ENCODE measurements around the gene IGSF10. TPM values are rescaled to one million over a fixed set of nuclear protein-coding genes. Genes with fewer than 3 reads are reported as not detected.
A peak's percentile ranks its signal among the peaks of the same experiment; 100 is the strongest.

IGSF10 gene
- total and polyA plus RNA-seq, 4 donors = 6.8 to 62.9 (median 20.5) TPM

DNA sequence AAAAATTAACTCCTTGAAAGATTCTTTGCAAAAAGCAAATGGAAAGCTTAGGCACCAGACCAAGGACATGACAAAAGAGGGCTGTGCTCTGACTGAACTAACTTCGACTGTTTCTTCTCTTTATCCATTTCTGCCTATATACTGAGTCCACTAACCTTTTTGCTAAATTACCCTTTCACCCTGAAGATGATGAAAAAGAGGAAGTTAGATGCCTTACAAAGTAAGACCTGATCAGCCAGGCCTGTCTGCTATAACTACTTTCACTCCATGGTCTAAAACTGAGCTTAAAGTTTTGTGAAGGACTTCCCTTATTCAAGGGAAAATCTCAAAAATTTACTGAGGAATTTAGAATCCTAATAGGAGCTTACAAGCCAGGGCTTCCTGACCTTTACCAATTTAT is 6.2 kb upstream of the IGSF10 start:
- DNase-seq = no peak
- 76 to 85% methylated on average over 1 of the region's 1 CpG for WGBS, 2 donors
- Histone ChIP-seq H3K36me3 (ENCODE audit: control insufficient read depth in 4 of 4, insufficient read depth in 4 of 4, low read length in 4 of 4) (no peaks in the 10 kb centered on the region), H3K9me3 (ENCODE audit: control insufficient read depth in 4 of 4, insufficient read depth in 3 of 4, low read length in 3 of 4) (no peaks in the 10 kb centered on the region), H3K4me3 (no peak overlapping the region), H3K27ac (ENCODE audit: low read depth in 1 of 2, low read length in 1 of 2) (no peak overlapping the region), H3K9ac (ENCODE audit: insufficient read depth in 1 of 2, low read length in 2 of 2) (no peak overlapping the region), H3K27me3 (ENCODE audit: control insufficient read depth in 3 of 3, insufficient read depth in 3 of 3, low read length in 2 of 3) (no peaks in the 10 kb centered on the region), H3K4me1 (ENCODE audit: control insufficient read depth in 5 of 5, insufficient read depth in 5 of 5, low read length in 5 of 5) (no peaks in the 10 kb centered on the region)
- TF ChIP-seq, protein P1, sequence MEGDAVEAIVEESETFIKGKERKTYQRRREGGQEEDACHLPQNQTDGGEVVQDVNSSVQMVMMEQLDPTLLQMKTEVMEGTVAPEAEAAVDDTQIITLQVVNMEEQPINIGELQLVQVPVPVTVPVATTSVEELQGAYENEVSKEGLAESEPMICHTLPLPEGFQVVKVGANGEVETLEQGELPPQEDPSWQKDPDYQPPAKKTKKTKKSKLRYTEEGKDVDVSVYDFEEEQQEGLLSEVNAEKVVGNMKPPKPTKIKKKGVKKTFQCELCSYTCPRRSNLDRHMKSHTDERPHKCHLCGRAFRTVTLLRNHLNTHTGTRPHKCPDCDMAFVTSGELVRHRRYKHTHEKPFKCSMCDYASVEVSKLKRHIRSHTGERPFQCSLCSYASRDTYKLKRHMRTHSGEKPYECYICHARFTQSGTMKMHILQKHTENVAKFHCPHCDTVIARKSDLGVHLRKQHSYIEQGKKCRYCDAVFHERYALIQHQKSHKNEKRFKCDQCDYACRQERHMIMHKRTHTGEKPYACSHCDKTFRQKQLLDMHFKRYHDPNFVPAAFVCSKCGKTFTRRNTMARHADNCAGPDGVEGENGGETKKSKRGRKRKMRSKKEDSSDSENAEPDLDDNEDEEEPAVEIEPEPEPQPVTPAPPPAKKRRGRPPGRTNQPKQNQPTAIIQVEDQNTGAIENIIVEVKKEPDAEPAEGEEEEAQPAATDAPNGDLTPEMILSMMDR (IDR thresholded peaks at IDR 0.05; ENCODE audit: control extremely low read depth, extremely low read depth) = no peak
- no peak for ATAC-seq (ENCODE audit: insufficient read depth, low FRiP score)

- peaks cover 0 to 3% (median 0%) of the 10 kb centered on the region in 4 donors for H3K36me3 ChIP-seq (ENCODE audit: control insufficient read depth in 4 of 4, insufficient read depth in 4 of 4, low read length in 4 of 4)
- no peak overlapping the region for H3K27ac ChIP-seq (ENCODE audit: low read depth in 1 of 2, low read length in 1 of 2)
- ATAC-seq (ENCODE audit: insufficient read depth, low FRiP score) (no peak), DNase-seq (no peak)
- H3K4me3 ChIP-seq = no peak overlapping the region
- no peak overlapping the region for H3K9ac ChIP-seq (ENCODE audit: insufficient read depth in 1 of 2, low read length in 2 of 2)
- TF ChIP-seq, protein P1 (IDR thresholded peaks at IDR 0.05; ENCODE audit: control extremely low read depth, extremely low read depth) = no peak
- no peaks in the 10 kb centered on the region for H3K9me3 ChIP-seq (ENCODE audit: control insufficient read depth in 4 of 4, insufficient read depth in 3 of 4, low read length in 3 of 4)
- no peaks in the 10 kb centered on the region for H3K27me3 ChIP-seq (ENCODE audit: control insufficient read depth in 3 of 3, insufficient read depth in 3 of 3, low read length in 2 of 3)
- H3K4me1 ChIP-seq (ENCODE audit: control insufficient read depth in 5 of 5, insufficient read depth in 5 of 5, low read length in 5 of 5) = peaks cover 0 to 22% (median 3%) of the 10 kb centered on the region in 5 donors
- WGBS, 2 donors = 78 to 86% methylated on average over 1 of the region's 1 CpG
These were observed 2.1 kb upstream of the IGSF10 start for GRCh38 chr3:151462991-151463390.

- Histone ChIP-seq H3K36me3 (ENCODE audit: control insufficient read depth in 4 of 4, insufficient read depth in 4 of 4, low read length in 4 of 4) (peaks cover 0 to 3% (median 0%) of the 10 kb centered on the region in 4 donors), H3K27ac (ENCODE audit: low read depth in 1 of 2, low read length in 1 of 2) (no peak overlapping the region), H3K27me3 (ENCODE audit: control insufficient read depth in 3 of 3, insufficient read depth in 3 of 3, low read length in 2 of 3) (no peaks in the 10 kb centered on the region), H3K9me3 (ENCODE audit: control insufficient read depth in 4 of 4, insufficient read depth in 3 of 4, low read length in 3 of 4) (no peaks in the 10 kb centered on the region), H3K9ac (ENCODE audit: insufficient read depth in 1 of 2, low read length in 2 of 2) (no peak overlapping the region), H3K4me1 (ENCODE audit: control insufficient read depth in 5 of 5, insufficient read depth in 5 of 5, low read length in 5 of 5) (peaks cover 0 to 22% (median 3%) of the 10 kb centered on the region in 5 donors), H3K4me3 (no peak overlapping the region)
- DNase-seq (no peak), ATAC-seq (ENCODE audit: insufficient read depth, low FRiP score) (no peak)
- TF ChIP-seq, protein P1 (IDR thresholded peaks at IDR 0.05; ENCODE audit: control extremely low read depth, extremely low read depth) = no peak
- 90 to 92% methylated on average over 6 of the region's 6 CpGs for WGBS, 2 donors
These were observed 1.5 kb upstream of the IGSF10 start for GRCh38 chr3:151462278-151462780.

DNA sequence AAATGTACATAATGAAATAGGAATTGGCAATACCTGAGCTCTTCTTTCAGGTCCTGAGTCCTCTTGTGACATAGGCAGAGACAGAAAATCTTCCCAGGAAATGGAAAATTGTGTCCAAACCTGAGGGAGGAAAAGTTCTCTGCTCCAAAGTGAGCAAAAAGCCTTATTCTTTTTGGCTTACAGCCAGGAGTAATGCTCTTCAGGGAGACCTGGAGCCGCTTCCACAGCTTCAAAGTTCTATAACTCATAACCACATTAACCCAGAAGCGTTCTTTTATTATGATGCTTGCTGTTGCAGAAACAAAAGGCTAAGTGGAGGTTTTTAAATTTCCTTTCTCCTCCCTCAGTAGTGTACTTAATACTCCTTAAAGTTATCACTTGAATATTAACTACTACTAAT is 633 bp downstream of the IGSF10 start:
- 35 to 72% methylated on average over 2 of the region's 2 CpGs for WGBS, 2 donors
- no peak overlapping the region for H3K4me3 ChIP-seq
- TF ChIP-seq, protein P1 (IDR thresholded peaks at IDR 0.05; ENCODE audit: control extremely low read depth, extremely low read depth) = no peak
- peaks cover 0 to 22% (median 3%) of the 10 kb centered on the region in 5 donors for H3K4me1 ChIP-seq (ENCODE audit: control insufficient read depth in 5 of 5, insufficient read depth in 5 of 5, low read length in 5 of 5)
- peaks cover 0 to 13% (median 5%) of the 10 kb centered on the region in 4 donors for H3K36me3 ChIP-seq (ENCODE audit: control insufficient read depth in 4 of 4, insufficient read depth in 4 of 4, low read length in 4 of 4)
- no peaks in the 10 kb centered on the region for H3K27me3 ChIP-seq (ENCODE audit: control insufficient read depth in 3 of 3, insufficient read depth in 3 of 3, low read length in 2 of 3)
- no peak for ATAC-seq (ENCODE audit: insufficient read depth, low FRiP score)
- no peak overlapping the region for H3K27ac ChIP-seq (ENCODE audit: low read depth in 1 of 2, low read length in 1 of 2)
- H3K9ac ChIP-seq (ENCODE audit: insufficient read depth in 1 of 2, low read length in 2 of 2) = peak overlapping the region in 1 of 2 donors; percentile 82
- DNase-seq = peak in 2 of 3 donors; percentile 51 to 53
- no peaks in the 10 kb centered on the region for H3K9me3 ChIP-seq (ENCODE audit: control insufficient read depth in 4 of 4, insufficient read depth in 3 of 4, low read length in 3 of 4)

Data from lung (tissue), 12 donors.